Cerebellar nuclear complex (tissue), 1 donor: ENCODE measurements around the gene EFEMP2.
A peak's percentile ranks its signal among the peaks of the same experiment; 100 is the strongest.
"Not testable (repeated sequence)": the region's sequence is repeated elsewhere in the genome, so short reads cannot be mapped to it uniquely, and the experiment has no call there.

Experiments
- DNase-seq, 2 experiments: peaks; one replicate each; lab custom pipeline; 2025; lab: John Stamatoyannopoulos, UW

The EFEMP2 gene

GRCh38 chr11:65854852-65855837 is 17.5 kb downstream of the EFEMP2 start:
- DNase-seq, result no peak

DNA sequence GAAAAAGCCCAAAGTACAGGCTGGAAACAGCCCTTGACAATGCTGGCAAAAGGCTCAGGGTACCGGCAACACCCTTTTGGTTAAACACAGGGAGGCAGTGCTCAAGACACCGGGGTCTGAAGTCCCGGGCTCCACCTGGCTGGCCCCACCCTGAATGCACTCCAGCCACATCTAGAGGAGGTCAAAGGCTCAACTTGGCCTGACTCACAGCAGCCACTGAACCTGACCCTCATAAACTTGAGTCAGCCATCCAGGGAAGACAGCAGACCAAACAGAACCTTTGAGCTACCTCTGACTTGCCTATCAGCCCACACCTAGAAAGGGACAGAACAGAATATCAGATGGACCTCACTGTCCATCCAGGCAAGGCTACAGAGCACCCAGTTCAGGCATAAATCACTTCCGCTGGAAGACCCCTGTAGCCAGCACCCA is 18.4 kb downstream of the EFEMP2 start:
- no peak for DNase-seq

- no peak for DNase-seq
Observed at GRCh38 chr11:65853246-65853979, 19.2 kb downstream of the EFEMP2 start.

DNA sequence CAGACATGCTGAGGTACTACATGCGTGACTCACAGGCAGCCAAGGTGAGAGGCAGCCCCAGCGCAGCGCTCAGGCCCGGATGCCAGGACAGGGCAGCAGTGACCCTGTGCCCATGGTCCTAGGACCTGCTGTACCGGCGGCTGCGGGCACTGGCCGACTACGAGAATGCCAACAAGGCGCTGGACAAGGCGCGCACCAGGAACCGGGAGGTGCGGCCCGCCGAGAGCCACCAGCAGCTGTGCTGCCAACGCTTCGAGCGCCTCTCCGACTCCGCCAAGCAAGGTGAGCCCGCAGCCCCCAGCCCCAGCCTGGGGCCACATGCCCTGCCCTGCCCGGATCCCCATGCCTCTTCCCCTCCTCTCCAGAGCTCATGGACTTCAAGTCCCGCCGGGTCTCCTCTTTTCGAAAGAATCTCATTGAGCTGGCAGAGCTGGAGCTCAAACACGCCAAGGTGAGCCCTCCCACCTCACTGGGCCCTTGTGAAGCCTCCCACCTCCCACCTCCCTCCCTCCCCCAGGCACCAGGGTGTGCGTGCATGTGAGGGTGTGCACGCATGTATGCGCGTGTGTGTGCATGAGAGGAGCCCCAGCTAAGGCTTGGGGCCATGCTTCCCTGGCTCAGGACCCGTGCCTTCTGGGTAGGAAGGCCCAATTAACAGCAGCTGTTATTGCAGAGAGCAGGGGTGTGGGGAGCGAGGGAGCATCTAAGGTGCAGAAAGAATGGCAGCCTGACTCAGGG is 19.9 kb downstream of the EFEMP2 start:
- no peak for DNase-seq

DNA sequence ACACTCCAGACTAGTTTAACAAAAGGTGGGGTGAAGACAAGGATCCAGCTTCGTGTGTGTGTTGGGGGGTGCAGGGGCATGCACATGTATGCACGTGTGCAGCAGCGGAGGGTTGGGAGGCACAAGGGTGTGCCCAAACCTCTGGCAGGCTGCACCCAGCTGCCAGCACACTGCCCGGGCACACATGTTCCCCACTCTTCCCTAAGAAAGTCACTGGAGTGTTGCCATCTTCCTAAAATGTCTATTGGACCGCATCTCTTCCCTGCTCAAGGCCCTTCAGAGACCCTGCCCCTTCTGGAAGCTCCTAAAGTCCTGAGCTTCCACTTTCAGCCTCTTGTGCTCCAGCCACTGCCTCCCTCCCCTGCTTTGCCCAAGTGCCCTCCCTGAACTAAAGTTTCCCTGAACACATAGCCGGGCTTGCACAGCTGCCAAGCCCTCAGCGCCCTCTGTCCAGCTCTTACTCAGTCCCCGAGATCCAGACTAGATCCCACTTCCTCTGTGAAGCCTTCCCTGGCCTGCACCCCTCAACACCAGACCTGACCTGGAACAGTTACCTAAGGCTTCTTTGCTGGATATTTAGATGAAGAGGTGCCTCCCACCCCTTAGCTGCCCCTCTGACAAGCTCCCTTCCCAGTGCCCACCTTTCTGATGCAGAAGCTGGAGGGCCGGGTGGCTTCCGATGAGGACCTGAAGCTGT is 20.6 kb downstream of the EFEMP2 start:
- no peak for DNase-seq

- no peak for DNase-seq
Observed at GRCh38 chr11:65851083-65851579, 21.5 kb downstream of the EFEMP2 start.

GRCh38 chr11:65850217-65851082 is 22.1 kb downstream of the EFEMP2 start:
- no peak for DNase-seq

GRCh38 chr11:65849771-65850216 is 22.8 kb downstream of the EFEMP2 start:
- no peak for DNase-seq

- no peak for DNase-seq
Observed at GRCh38 chr11:65849366-65849765, 23.2 kb downstream of the EFEMP2 start.

- not testable (repeated sequence) for DNase-seq
Observed at GRCh38 chr11:65848693-65849092, 23.9 kb downstream of the EFEMP2 start.

GRCh38 chr11:65847746-65848145 is 24.9 kb downstream of the EFEMP2 start:
- DNase-seq, result no peak

DNA sequence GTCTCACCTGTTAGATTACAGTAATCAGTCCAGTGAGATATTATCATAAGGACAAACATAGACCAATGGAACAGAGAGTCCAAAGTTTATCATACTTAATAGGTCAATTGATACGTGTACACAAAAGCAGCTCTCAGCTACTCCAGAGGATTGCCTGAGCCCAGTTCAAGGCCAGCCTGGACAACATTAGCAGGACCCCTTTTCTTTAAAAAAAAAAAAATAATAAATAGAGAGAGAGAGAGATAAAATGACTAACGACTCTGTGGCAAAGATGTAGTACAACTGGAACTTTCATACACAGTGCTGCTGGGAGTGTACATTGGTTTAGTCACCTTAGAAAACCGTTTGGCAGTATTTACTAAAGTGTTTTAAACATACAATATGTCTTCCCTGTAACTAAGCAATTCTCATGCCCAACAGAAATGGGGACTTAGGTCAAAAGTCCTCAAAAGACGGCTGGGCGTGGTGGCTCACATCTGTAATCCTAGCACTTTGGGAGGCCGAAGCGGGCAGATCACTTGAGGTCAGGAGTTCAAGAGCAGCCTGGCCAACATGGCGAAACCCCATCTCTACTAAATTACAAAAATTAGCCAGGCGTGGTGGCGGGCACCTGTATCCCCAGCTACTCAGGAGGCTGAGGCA is 28.2 kb downstream of the EFEMP2 start:
- DNase-seq, result no peak

DNA sequence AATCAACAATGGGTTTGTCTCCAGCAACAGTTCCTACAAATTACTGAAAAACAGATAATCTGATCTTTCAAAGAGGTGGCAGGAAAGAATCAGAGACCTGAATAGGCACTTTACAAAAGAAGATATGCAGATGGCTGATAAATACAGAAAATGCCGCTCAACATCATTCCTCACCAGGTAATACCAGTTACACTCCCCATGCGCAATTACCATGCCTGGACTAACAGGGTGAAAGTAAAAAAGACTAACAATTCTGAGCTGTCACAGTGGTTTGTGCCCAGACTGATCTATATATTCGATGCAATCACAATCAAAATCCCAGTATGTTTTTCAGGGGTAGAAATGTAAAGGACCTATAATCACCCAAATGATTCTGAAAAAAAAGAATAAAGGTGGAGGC is 28.8 kb downstream of the EFEMP2 start:
- no peak for DNase-seq

DNA sequence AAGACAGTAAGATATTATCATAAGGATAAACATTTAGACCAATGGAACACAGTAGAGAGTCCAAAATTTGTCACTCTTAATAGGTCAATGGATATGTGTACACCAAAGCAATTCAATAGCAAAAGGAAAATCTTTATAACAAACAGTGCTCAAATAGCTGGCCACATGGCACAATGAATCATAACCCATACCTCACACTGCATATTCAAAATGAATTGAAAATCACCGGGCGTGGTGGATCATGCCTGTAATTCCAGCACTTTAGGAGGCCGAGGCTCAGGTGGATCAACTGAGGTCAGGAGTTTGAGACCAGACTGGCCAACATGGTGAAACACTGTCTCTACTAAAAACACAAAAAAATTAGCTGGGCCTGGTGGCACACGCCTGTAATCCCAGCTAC is 30.5 kb downstream of the EFEMP2 start:
- no peak for DNase-seq

DNA sequence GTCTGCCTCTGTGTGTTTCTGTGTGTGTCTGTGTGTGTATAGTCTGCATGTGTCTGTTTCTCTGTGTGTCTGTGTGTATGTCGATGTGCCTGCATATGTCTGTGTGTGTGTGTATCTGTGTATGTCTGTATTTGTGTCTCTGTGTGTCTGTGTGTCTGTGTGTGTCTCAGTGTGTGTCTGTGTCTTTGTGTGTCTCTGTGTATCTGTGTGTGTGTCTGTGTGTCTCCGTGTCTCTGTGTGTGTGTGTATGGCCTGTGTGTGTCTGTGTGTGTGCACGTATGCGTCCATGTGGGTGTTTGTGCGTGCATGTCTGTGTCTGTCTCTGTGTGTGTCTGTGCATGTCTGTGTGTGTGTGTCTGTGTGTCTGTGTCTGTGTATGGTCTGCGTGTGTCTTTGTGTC is 38.4 kb downstream of the EFEMP2 start:
- DNase-seq, result no peak

DNA sequence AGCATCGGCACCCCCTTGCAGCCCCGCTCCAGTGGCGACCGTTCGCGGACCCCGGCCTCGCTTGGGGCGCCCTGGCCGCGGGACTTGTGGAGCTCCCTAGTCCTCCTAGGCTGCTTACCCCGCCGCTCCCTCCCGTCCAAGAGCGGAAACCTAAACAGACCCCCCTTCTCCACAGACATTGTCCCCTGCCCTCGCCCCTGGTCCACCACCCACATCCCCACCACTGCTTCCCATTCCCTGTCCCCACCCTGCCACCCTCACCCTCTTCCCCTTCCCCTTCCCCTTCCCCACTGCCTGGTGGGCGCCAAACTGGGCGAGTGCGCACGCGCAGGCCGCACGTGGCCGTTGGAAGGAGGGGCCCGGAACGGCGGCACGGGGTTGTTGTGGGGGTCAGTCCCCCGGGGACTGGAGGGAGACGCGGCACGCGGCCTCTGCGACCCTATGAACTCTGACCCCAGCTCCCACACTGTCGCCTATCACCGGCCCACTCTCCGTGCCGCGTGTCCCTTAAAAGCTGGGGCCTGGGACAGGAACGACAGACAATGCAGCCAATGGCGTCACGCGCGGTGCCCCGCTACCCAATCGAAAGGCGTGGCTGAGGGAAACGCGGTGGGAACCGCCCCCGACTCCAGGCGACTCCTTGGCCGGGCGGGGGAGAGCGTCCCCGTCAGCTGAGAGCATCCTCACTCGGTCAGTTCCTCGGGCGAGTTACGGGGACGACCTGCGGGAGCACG is 39.1 kb downstream of the EFEMP2 start, which contains the start of gene SNX32:
Gene SNX32, plus strand, starts transcription at position 667 of the 734 bp plus-strand sequence. CDS start 103 bp downstream, outside the sequence.
- DNase-seq, result peak; percentile 76 to 96

DNA sequence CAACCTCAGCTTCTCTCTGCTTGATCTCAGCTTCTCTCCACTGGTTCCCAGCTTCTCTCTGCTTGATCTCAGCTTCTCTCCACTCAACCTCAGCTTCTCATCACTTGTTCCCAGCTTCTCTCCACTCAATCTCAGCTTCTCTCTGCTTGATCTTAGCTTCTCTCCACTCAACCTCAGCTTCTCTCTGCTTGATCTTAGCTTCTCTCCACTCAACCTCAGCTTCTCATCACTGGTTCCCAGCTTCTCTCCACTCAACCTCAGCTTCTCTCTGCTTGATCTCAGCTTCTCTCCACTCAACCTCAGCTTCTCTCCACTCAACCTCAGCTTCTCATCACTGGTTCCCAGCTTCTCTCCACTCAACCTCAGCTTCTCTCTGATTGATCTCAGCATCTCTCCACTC is 40.4 kb downstream of the EFEMP2 start:
- not testable (repeated sequence) for DNase-seq

- DNase-seq, result no peak
Observed at GRCh38 chr11:65829459-65829858, 43.1 kb downstream of the EFEMP2 start.
